Neuron (in vitro differentiated cells): Measurements from ENCODE around the gene ZNF446.
"Not testable (repeated sequence)": the region's sequence is repeated elsewhere in the genome, so short reads cannot be mapped to it uniquely, and the experiment has no call there.

Source experiments
- H2AFZ ChIP-seq: one replicate; pipeline ENCODE4 v1.6.1; 2013; ENCODE audit warnings: low read depth, mild to moderate bottlenecking, inconsistent platforms, low read length, moderate library complexity
- H3K27me3 ChIP-seq: one replicate; pipeline ENCODE4 v1.6.1; 2013; ENCODE audit warnings: low read length; ENCODE audit not compliant: insufficient read depth
- H3K36me3 ChIP-seq: one replicate; pipeline ENCODE4 v1.6.1; 2013; ENCODE audit warnings: low read length; ENCODE audit not compliant: insufficient read depth
- H3K4me1 ChIP-seq: one replicate; pipeline ENCODE4 v1.6.1; 2013; ENCODE audit warnings: low read length; ENCODE audit not compliant: insufficient read depth
- H3K4me3 ChIP-seq: 2 replicates; pipeline ENCODE4 v1.5.1; 2013; ENCODE audit warnings: mild to moderate bottlenecking, low read length, moderate library complexity
- H3K9me3 ChIP-seq: one replicate; pipeline ENCODE4 v1.6.1; 2013; ENCODE audit warnings: low read length

The ZNF446 gene

DNA sequence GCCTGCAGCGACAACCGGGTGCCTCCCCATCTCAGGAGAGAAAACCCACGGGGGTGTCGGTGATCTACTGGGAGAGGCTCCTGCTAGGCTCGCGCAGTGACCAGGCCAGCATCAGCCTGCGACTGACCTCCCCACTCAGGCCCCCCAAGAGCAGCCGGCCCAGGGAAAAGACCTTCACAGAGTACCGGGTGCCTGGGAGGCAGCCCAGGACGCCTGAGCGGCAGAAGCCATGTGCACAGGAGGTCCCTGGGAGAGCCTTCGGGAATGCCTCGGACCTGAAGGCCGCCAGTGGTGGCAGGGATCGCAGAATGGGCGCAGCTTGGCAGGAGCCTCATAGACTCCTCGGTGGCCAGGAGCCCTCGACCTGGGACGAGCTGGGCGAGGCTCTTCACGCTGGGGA, 20.8 kb upstream of the ZNF446 start:
- Histone ChIP-seq H3K36me3 (peaks cover 6% of the 10 kb centered on the region), H3K27me3 (no peaks in the 10 kb centered on the region), H3K4me1 (peaks cover 9% of the 10 kb centered on the region), H3K9me3 (no peaks in the 10 kb centered on the region), H2AFZ (no peak overlapping the region), H3K4me3 (no peak overlapping the region)

GRCh38 chr19:58456111-58456510, 20.0 kb upstream of the ZNF446 start:
- Histone ChIP-seq H3K36me3 (peaks cover 6% of the 10 kb centered on the region), H3K4me3 (no peak overlapping the region), H3K9me3 (no peaks in the 10 kb centered on the region), H3K4me1 (peaks cover 3% of the 10 kb centered on the region), H3K27me3 (no peaks in the 10 kb centered on the region), H2AFZ (no peak overlapping the region)

DNA sequence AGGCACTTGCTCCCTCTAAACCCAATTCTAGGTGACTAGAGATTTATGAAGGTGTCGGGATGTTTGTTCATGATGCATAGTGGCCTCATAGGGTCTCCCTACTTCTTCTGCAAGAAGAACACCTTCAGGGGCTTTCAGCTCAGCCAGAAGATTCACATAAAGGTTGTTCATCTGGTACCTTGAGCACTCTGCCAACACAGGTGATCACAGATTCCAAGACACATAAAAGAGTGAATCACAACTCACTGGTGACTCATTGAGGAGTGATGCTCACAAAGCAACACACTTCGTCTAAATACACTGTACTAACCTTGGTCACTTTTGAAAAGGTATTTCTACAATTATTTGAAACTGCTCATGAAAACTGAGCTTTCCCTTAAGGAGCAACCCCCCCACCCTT, 16.1 kb upstream of the ZNF446 start:
- peaks cover 4% of the 10 kb centered on the region for H3K36me3 ChIP-seq
- H3K4me3 ChIP-seq = no peak overlapping the region
- H3K9me3 ChIP-seq = no peaks in the 10 kb centered on the region
- no peak overlapping the region for H2AFZ ChIP-seq
- no peaks in the 10 kb centered on the region for H3K4me1 ChIP-seq
- no peaks in the 10 kb centered on the region for H3K27me3 ChIP-seq

GRCh38 chr19:58466089-58466759, 9.9 kb upstream of the ZNF446 start:
- peak overlapping the region; percentile 77 for H3K4me3 ChIP-seq
- H3K4me1 ChIP-seq = peaks cover 11% of the 10 kb centered on the region
- no peaks in the 10 kb centered on the region for H3K9me3 ChIP-seq
- H3K36me3 ChIP-seq = peaks cover 13% of the 10 kb centered on the region
- H2AFZ ChIP-seq = peak overlapping the region; percentile 79
- no peaks in the 10 kb centered on the region for H3K27me3 ChIP-seq

- H3K4me3 ChIP-seq = peak within 1 kb of the TSS; percentile 77
- H3K27me3 ChIP-seq = no peaks in the 10 kb centered on the region
- H3K36me3 ChIP-seq = peaks cover 15% of the 10 kb centered on the region
- no peaks in the 10 kb centered on the region for H3K9me3 ChIP-seq
- H2AFZ ChIP-seq = peak within 1 kb of the TSS; percentile 79
- peaks cover 11% of the 10 kb centered on the region for H3K4me1 ChIP-seq
These were observed 9.2 kb upstream of the ZNF446 start, which contains the start of gene ZNF324 for GRCh38 chr19:58466760-58467589. TSS of gene ZNF324 (plus strand) at chr19:58467080. CDS start at chr19:58469186, 2,106 bp downstream.

DNA sequence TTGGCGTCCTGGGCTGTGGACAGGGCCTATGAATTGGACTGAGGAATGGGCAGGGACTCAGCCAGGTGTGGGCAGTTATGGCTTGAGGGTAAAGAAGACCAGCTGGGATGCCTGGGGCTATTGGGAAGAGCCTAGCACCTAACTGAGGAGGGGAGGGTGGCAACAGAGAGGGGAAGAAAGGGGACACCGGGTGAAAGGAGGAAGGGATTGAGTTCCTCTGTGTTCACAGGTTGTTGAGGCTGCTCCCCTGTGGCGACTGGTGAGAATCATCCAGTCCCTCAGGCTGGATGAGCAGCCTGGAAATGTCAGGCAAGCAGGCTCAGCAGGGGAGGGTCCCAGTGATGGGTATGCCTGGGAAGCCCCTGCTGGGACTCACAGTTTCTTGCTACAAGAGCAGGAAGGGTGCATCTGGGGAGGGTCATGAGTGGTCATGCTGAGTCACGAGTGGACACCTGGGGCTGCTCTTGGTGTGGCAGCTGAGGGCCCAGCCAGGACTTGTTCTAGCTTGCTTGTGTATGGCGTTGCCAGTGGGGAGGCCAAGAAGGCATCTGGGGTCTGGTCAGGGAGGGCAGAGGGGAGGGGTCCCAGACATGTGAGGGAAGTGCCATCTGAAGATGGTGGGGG, 7.8 kb upstream of the ZNF446 start:
- Histone ChIP-seq H3K9me3 (no peaks in the 10 kb centered on the region), H2AFZ (no peak overlapping the region), H3K4me3 (peak overlapping the region; percentile 21), H3K27me3 (no peaks in the 10 kb centered on the region), H3K4me1 (peaks cover 11% of the 10 kb centered on the region), H3K36me3 (peaks cover 28% of the 10 kb centered on the region)

GRCh38 chr19:58469241-58470013, 6.7 kb upstream of the ZNF446 start:
- H3K4me3 ChIP-seq = no peak overlapping the region
- peaks cover 33% of the 10 kb centered on the region for H3K36me3 ChIP-seq
- H3K4me1 ChIP-seq = peaks cover 11% of the 10 kb centered on the region
- H3K27me3 ChIP-seq = no peaks in the 10 kb centered on the region
- no peak overlapping the region for H2AFZ ChIP-seq
- H3K9me3 ChIP-seq = no peaks in the 10 kb centered on the region

GRCh38 chr19:58470837-58471543, 5.2 kb upstream of the ZNF446 start:
- not testable (repeated sequence) for H3K4me3 ChIP-seq, H3K9me3 ChIP-seq, H3K27me3 ChIP-seq, H2AFZ ChIP-seq
- Histone ChIP-seq H3K36me3 (peaks cover 33% of the 10 kb centered on the region), H3K4me1 (peaks cover 20% of the 10 kb centered on the region)

DNA sequence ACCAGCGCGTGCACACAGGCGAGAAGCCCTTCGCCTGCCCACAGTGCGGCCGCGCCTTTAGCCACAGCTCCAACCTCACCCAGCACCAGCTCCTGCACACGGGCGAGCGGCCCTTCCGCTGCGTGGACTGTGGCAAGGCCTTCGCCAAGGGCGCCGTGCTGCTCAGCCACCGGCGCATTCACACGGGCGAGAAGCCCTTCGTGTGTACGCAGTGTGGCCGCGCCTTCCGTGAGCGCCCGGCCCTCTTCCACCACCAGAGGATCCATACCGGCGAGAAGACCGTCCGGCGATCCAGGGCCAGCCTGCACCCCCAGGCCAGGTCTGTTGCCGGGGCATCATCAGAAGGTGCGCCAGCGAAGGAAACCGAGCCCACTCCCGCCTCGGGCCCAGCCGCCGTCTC, 4.4 kb upstream of the ZNF446 start:
- peaks cover 20% of the 10 kb centered on the region for H3K4me1 ChIP-seq
- H3K36me3 ChIP-seq = peaks cover 33% of the 10 kb centered on the region
- no peak overlapping the region for H2AFZ ChIP-seq
- no peak overlapping the region for H3K4me3 ChIP-seq
- H3K9me3 ChIP-seq = no peaks in the 10 kb centered on the region
- no peaks in the 10 kb centered on the region for H3K27me3 ChIP-seq

- Histone ChIP-seq H3K4me1 (peaks cover 16% of the 10 kb centered on the region), H3K9me3 (no peaks in the 10 kb centered on the region), H3K4me3 (no peak overlapping the region), H3K36me3 (peaks cover 39% of the 10 kb centered on the region), H3K27me3 (no peaks in the 10 kb centered on the region), H2AFZ (no peak overlapping the region)
These were observed 2.4 kb upstream of the ZNF446 start for GRCh38 chr19:58473775-58474174.

- Histone ChIP-seq H3K4me1 (peaks cover 16% of the 10 kb centered on the region), H3K27me3 (no peaks in the 10 kb centered on the region), H2AFZ (no peak overlapping the region), H3K36me3 (peaks cover 42% of the 10 kb centered on the region), H3K9me3 (no peaks in the 10 kb centered on the region), H3K4me3 (no peak overlapping the region)
These were observed 1.7 kb upstream of the ZNF446 start for GRCh38 chr19:58474291-58474996.
